Coronary artery (tissue), 2 donors: ENCODE results near the gene PLAC8.
"Not testable (repeated sequence)": the region's sequence is repeated elsewhere in the genome, so short reads cannot be mapped to it uniquely, and the experiment has no call there.

ENCODE experiments used
- DNase-seq: peaks from one replicate; pipeline ENCODE4 v3.0.0-alpha.2; 2017; ENCODE audit warnings: low spot score
- H3K27ac ChIP-seq, 2 donors: fragments of 200-600 bp; sonication (generic); one replicate each; pipeline ENCODE4 v1.5.1; 2016 to 2019
- H3K4me3 ChIP-seq: fragments of 200-600 bp; sonication (generic); 2 replicates; pipeline ENCODE4 v1.5.1; 2016; ENCODE audit warnings: mild to moderate bottlenecking, moderate library complexity
- CTCF ChIP-seq: fragments of 200-600 bp; sonication (generic); IDR thresholded peaks from one replicate; pipeline ENCODE4 v1.5.1; 2019; ENCODE audit warnings: antibody characterized with exemption

PLAC8 gene

GRCh38 chr4:83108101-83108861 is 6.2 kb downstream of the PLAC8 start:
- no peak for DNase-seq
- no peak overlapping the region for H3K27ac ChIP-seq
- TF ChIP-seq CTCF, result no peak
- H3K4me3 ChIP-seq, result no peak overlapping the region

GRCh38 chr4:83107631-83108030 is 6.9 kb downstream of the PLAC8 start:
- no peak overlapping the region for H3K27ac ChIP-seq
- TF ChIP-seq CTCF, result no peak
- no peak for DNase-seq
- H3K4me3 ChIP-seq, result no peak overlapping the region

- TF ChIP-seq CTCF, result no peak
- DNase-seq, result no peak
- Histone ChIP-seq H3K4me3 (no peak overlapping the region), H3K27ac (no peak overlapping the region)
Observed at GRCh38 chr4:83104991-83105390, 9.5 kb downstream of the PLAC8 start.

GRCh38 chr4:83096397-83096796 is 18.1 kb downstream of the PLAC8 start:
- no peak for DNase-seq
- no peak for TF ChIP-seq CTCF
- Histone ChIP-seq H3K27ac (no peak overlapping the region), H3K4me3 (no peak overlapping the region)

GRCh38 chr4:83093060-83093640 is 21.4 kb downstream of the PLAC8 start:
- no peak overlapping the region for H3K27ac ChIP-seq
- no peak for TF ChIP-seq CTCF
- H3K4me3 ChIP-seq, result no peak overlapping the region
- DNase-seq, result no peak

- no peak overlapping the region for H3K27ac ChIP-seq
- TF ChIP-seq CTCF, result no peak
- no peak for DNase-seq
- no peak overlapping the region for H3K4me3 ChIP-seq
Observed at GRCh38 chr4:83089410-83090157, 24.9 kb downstream of the PLAC8 start.

- H3K4me3 ChIP-seq, H3K27ac ChIP-seq, DNase-seq: not testable (repeated sequence)
Observed at GRCh38 chr4:83084956-83085355, 29.6 kb downstream of the PLAC8 start.
